Astrocyte of the hippocampus (primary cell): ENCODE measurements around the gene LIG3.
"Not testable (repeated sequence)": the region's sequence is repeated elsewhere in the genome, so short reads cannot be mapped to it uniquely, and the experiment has no call there.

ENCODE experiments used
- DNase-seq: peaks from one replicate; pipeline ENCODE4 v3.0.0; 2011; ENCODE audit warnings: low read depth, low spot score

LIG3 gene

GRCh38 chr17:35041390-35041789, 61.1 kb downstream of the LIG3 start:
- no peak for DNase-seq

GRCh38 chr17:35044181-35044580, 63.9 kb downstream of the LIG3 start:
- DNase-seq: no peak

GRCh38 chr17:35045458-35045979, 65.2 kb downstream of the LIG3 start:
- DNase-seq: not testable (repeated sequence)

- no peak for DNase-seq
Observed at GRCh38 chr17:35046245-35046644, 65.9 kb downstream of the LIG3 start.

GRCh38 chr17:35046740-35047283, 66.5 kb downstream of the LIG3 start:
- DNase-seq: peak; percentile 89

- no peak for DNase-seq
Observed at GRCh38 chr17:35048685-35049379, 68.5 kb downstream of the LIG3 start.

GRCh38 chr17:35050170-35050569, 69.9 kb downstream of the LIG3 start:
- no peak for DNase-seq

- DNase-seq: no peak
Observed at GRCh38 chr17:35051183-35051578, 70.9 kb downstream of the LIG3 start.

GRCh38 chr17:35051579-35052240, 71.4 kb downstream of the LIG3 start:
- DNase-seq: peak; percentile 82

- peak; percentile 74 for DNase-seq
Observed at GRCh38 chr17:35052241-35052610, 71.9 kb downstream of the LIG3 start.

- DNase-seq: peak; percentile 53
Observed at GRCh38 chr17:35052780-35053179, 72.5 kb downstream of the LIG3 start.

GRCh38 chr17:35053204-35053603, 72.9 kb downstream of the LIG3 start:
- no peak for DNase-seq

- DNase-seq: no peak
Observed at GRCh38 chr17:35056013-35056412, 75.7 kb downstream of the LIG3 start.

- no peak for DNase-seq
Observed at GRCh38 chr17:35057332-35057915, 77.1 kb downstream of the LIG3 start.
